ENCODE measurements around the gene ARHGEF2. TPM values are rescaled to one million over a fixed set of nuclear protein-coding genes. Genes with fewer than 3 reads are reported as not detected.
A peak's percentile ranks its signal among the peaks of the same experiment; 100 is the strongest.

ARHGEF2 gene
- total and polyA plus RNA-seq, 9 of the 15 experiments (the other 6 are each of a cell fraction or from before 2014, with no cell fraction given): 7.1 to 162 (median 62.2) TPM

GRCh38 chr1:155978325-155978972 lies at the start of gene ARHGEF2 (continued):
- TF ChIP-seq, protein P1, sequence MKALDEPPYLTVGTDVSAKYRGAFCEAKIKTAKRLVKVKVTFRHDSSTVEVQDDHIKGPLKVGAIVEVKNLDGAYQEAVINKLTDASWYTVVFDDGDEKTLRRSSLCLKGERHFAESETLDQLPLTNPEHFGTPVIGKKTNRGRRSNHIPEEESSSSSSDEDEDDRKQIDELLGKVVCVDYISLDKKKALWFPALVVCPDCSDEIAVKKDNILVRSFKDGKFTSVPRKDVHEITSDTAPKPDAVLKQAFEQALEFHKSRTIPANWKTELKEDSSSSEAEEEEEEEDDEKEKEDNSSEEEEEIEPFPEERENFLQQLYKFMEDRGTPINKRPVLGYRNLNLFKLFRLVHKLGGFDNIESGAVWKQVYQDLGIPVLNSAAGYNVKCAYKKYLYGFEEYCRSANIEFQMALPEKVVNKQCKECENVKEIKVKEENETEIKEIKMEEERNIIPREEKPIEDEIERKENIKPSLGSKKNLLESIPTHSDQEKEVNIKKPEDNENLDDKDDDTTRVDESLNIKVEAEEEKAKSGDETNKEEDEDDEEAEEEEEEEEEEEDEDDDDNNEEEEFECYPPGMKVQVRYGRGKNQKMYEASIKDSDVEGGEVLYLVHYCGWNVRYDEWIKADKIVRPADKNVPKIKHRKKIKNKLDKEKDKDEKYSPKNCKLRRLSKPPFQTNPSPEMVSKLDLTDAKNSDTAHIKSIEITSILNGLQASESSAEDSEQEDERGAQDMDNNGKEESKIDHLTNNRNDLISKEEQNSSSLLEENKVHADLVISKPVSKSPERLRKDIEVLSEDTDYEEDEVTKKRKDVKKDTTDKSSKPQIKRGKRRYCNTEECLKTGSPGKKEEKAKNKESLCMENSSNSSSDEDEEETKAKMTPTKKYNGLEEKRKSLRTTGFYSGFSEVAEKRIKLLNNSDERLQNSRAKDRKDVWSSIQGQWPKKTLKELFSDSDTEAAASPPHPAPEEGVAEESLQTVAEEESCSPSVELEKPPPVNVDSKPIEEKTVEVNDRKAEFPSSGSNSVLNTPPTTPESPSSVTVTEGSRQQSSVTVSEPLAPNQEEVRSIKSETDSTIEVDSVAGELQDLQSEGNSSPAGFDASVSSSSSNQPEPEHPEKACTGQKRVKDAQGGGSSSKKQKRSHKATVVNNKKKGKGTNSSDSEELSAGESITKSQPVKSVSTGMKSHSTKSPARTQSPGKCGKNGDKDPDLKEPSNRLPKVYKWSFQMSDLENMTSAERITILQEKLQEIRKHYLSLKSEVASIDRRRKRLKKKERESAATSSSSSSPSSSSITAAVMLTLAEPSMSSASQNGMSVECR (CRISPR knock-in tag; IDR thresholded peaks at IDR 0.05): peak; percentile 6; the same call in 1 of the 2 replicates
- TF ChIP-seq SMARCA4 (IDR thresholded peaks at IDR 0.05): peak; percentile 9; the same call in 1 of the 2 replicates
- no peak for TF ChIP-seq CREBBP (IDR thresholded peaks at IDR 0.05; ENCODE audit: low read depth, low read length)
- peak; percentile 78 for TF ChIP-seq TAF1 (IDR thresholded peaks at IDR 0.05; ENCODE audit: control insufficient read depth, extremely low read depth, insufficient read depth, low read length, severe bottlenecking)
- no peak for TF ChIP-seq ZNF12 (CRISPR knock-in tag; IDR thresholded peaks at IDR 0.05)
- TF ChIP-seq E2F4 (CRISPR knock-in tag; IDR thresholded peaks at IDR 0.05; ENCODE audit: low read depth): no peak
- TF ChIP-seq MCM3 (IDR thresholded peaks at IDR 0.05): no peak
- 0 out of 2 replicates have a peak, but pooled peaks have one; percentile 67 for TF ChIP-seq LCOR (CRISPR knock-in tag; IDR thresholded peaks at IDR 0.05)
- no peak for TF ChIP-seq SRSF9 (IDR thresholded peaks at IDR 0.05; ENCODE audit: borderline replicate concordance, low read depth, low read length)
- no peak for TF ChIP-seq RBM15 (IDR thresholded peaks at IDR 0.05; ENCODE audit: insufficient read depth, low read length)
- TF ChIP-seq YY1 (IDR thresholded peaks at IDR 0.05; ENCODE audit: borderline replicate concordance in 1 of 3, control insufficient read depth in 1 of 3, extremely low read depth in 1 of 3, insufficient read depth in 3 of 3, insufficient read length in 1 of 3, insufficient replicate concordance in 2 of 3, low read depth in 1 of 3, low read length in 2 of 3): peak in 1 of 3 experiments; percentile 22
- TF ChIP-seq NR3C1 (CRISPR knock-in tag; IDR thresholded peaks at IDR 0.05): no peak
- TF ChIP-seq ZNF668 (CRISPR knock-in tag; IDR thresholded peaks at IDR 0.05): no peak
- peak; percentile 66 for TF ChIP-seq GABPA (tag; conservative IDR thresholded peaks at IDR 0.05; ENCODE audit: low read depth)
- peak in 1 of 3 experiments; percentile 66; a peak in 2 of 6 replicates for TF ChIP-seq ZBTB11 (CRISPR knock-in tag; IDR thresholded peaks at IDR 0.05)
- TF ChIP-seq ELF2 (CRISPR knock-in tag; IDR thresholded peaks at IDR 0.05): no peak
- peak; percentile 39 to 72; a peak in 2 of 4 replicates for TF ChIP-seq SIN3A (IDR thresholded peaks at IDR 0.05; ENCODE audit: borderline replicate concordance in 2 of 2, control insufficient read depth in 1 of 2, low read depth in 2 of 2, low read length in 2 of 2)

Measured in K562 (cell line).